Measurements from ENCODE around the gene CHGA.

Gene CHGA, protein sequence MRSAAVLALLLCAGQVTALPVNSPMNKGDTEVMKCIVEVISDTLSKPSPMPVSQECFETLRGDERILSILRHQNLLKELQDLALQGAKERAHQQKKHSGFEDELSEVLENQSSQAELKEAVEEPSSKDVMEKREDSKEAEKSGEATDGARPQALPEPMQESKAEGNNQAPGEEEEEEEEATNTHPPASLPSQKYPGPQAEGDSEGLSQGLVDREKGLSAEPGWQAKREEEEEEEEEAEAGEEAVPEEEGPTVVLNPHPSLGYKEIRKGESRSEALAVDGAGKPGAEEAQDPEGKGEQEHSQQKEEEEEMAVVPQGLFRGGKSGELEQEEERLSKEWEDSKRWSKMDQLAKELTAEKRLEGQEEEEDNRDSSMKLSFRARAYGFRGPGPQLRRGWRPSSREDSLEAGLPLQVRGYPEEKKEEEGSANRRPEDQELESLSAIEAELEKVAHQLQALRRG

DNA sequence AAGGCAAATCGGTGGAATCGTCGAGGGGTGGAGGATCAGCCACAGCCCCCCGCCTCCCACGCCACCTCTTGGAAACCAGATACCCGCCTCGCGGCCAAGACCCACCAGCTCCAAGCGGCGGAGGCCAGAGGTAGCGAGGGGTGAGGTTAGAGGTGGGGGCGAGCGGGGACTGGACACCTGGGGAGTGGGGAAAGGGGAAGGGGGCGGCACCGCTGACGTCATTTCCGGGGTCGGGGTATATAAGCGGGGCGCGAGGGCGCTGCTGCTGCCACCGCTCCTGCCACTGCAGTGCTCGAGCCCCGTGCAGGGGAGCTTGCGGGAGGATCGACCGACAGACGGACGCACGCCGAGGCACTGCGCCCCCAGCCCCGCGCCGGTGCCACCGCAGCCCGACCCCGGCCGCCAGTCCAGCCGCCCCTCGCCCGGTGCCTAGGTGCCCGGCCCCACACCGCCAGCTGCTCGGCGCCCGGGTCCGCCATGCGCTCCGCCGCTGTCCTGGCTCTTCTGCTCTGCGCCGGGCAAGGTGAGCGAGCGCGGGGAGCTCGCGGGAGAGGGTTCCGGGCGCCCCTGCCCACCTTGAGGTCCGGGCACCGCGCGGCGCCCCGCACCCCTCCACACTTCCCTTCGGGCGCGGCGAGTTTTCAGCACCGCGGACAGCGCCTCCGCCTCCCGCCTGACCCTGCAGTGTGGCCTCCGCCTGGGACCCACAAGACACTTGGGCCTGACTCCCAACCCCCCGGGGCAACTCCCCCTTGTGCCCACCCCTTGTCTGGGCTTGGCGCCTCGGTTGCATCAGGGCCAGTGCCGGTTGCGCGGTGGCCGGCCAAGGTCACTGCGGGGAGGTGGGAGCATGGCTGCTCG is at the start of gene CHGA:
TSS of gene CHGA (plus strand) at position 268 of the 861 bp plus-strand sequence. CDS start at position 478, 210 bp downstream.
- DNase-seq = peak; percentile 52

DNA sequence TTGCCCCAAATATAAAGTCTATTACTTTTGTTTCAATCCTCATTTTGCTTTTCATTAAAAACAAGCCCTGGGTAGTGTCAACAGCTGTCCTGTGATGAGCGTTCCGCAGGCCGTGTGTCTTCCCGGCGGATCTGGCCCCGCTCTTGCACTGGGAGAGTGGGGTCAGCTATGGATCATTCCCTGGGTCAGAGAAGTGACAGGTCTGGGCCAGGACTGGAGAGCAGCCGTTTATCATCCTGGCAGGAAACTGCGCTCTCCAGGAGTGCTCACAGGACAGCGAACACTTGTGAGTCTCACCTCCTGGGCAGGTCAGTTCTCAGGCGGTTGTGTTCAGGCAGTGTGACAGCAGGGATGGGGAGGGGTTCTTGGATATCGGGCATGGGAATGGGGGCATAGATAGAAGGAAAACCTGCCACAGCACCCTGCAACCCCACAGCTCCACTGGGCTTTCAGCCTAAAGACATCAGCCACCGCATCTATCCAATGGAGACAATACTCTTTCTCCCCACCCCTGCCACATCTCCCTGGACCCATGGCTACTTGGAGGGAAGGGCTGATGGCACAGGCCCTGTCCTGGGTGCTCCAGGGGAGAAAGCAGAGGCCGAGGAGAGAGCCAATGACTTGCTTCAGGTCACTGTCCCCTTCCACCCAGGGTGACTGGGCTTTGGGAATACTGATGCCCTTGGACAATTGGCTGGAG is 47.8 kb upstream of the CHGA start:
- DNase-seq = no peak

DNA sequence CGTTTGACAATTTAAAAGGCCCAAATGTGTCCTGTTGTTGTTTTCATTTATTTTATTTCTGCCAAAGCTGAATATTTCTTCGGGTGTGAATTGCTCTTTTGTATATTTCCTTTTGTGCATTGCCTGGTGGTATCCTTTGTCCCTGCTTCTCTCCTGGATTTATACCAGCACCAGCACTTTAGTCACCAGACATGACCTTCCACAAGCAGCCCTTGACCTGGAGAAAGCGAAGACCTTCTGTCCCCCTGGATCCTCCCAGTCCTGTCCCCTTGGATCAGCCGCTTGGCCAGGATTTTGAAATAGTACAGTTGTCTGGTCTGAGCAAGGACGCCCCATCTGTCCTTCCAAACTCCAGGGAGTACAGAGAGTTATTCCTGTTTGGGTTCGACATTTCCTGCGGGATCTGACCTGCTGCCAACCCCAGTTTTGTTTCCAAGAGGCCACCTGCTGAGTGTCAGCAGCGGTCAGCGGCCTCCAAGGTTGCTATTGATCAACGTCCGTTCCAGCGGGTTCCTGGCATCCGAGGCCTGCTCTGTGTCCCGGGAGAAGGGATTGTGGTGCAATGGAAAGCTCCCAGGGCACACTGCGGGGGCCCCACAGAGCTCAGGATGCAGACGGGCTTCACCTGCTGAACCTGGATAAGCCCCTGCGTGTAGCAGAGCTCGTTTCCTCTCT is 45.1 kb upstream of the CHGA start:
- no peak for DNase-seq

DNA sequence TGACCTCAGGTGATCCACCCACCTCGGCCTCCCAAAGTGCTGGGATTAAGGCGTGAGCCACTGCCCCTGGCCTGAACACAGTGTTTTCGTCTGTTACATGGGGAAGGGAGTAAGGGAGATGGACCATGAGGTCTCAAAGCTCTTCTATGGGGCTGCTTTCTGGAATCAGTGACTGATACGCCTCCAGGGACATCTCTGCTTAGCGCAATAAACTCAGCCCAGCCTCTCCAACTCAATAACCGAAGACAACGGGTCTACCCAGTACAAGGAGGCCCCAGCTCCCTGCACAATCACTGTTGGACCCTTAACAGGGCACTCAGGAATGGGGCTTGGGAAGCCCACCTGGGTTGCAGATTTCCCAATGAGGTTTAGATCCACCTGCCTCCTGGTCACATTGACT is 42.6 kb upstream of the CHGA start:
- no peak for DNase-seq

DNA sequence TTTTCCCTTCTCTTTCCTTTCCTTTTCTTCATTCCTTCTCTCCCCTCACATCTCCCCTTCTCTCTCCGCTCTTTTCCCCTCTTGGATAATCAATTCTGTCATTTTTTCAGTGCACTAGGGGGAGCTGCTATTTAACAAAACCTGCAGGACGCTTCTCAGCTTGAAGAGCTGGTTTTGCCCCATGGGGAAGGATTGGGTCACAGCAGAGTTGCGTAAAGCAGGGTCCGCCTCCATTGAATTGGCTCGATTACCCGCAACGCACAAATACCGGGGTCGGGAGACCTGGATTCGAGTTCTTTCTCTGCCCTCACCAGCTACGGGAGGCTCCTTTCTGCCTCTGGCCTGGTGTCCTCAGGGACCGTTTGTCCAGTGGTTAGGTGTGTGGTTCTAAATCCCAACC is 42.1 kb upstream of the CHGA start:
- DNase-seq = no peak

DNA sequence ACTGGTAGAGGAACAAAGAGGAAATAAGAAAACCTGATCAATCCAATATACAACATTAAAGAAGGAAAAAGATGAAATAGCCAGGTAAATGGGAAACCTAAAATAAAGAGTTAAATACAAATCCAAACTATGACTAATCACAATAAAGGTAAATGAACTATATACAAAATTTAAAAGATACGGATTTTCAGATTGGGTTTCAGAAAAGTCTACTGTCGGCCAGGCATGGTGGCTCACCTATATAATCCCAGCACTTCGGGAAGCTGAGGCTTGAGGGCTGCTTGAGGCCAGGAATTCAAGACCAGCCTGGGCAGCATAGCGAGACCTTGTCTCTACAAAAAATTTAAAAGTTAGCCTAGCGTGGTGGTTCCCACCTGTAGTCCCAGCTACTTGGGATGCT is 39.9 kb upstream of the CHGA start:
- no peak for DNase-seq

DNA sequence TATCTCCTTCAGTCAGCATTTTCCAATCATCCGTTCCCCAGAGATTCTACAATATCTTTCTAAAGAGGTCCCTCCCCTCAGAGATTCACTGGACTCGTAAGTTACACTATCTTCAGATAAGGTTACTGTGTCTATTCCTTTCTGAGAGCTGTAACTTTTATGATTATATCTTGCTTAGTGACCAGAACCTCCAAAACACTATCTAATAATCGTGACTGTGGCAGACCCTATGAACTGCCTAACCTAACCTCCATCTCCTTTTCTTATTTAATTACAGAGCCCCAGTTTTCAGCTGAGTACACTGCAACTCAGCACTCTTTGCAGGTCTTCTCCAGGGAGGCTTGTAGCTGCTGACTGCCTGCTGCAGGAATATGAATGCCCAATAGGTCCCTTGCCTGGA is 38.5 kb upstream of the CHGA start:
- no peak for DNase-seq

DNA sequence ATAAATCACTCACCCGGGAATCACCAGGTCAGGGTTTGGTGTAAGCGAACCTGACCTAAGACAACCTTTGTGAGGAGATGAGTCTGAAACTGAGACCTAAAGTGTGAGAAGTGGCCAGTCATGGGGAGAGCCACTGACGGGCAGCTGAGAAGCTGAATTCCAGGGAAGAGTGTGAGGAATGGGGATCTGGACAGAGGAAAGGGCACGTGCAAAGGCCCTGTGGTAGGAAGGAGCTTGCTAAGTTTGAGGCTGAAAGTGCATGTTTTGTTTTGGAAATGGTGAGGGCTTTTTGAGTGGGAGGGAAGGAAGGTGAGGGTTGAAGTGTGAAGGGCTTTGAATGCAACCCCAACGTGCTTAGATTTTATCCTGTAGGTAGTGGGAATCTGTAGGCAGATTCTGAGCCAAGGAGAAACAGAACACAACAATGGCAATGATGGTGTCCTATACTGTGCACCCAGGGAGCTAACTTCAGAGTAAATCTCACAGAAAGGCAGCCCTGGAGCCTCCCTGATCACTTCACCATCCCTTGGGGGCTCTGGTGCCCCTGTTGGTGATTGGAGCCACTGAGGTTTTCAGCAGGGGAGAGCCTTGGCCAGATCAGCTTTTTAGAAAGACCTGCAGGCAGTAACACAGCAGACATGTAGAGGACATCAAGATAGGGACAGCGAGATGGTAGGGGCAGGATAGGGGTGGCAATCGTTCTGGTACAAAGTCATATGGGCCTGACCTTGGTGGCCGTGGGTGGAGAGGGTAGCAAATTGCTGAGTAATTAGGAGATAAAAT is 37.5 kb upstream of the CHGA start:
- DNase-seq = no peak

DNA sequence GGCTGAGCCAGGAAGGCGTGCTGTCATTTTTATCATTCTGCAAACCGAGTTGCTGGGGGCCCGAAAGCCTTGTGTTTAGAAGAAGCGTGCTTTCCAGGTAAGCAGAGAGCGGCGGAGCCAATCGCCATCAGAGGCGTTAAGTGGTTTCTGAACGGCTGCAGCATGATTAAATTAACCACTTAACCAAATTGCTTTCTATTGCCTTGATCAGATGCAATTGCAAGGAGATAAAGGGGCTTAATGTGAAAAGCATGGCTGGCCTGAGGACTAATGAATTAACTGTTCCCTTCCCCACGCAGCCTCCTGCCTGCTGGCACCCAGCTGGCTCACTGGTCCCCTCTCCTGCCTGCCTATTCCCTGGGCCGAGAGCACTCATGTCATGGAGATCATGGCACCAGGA is 36.6 kb upstream of the CHGA start:
- no peak for DNase-seq

DNA sequence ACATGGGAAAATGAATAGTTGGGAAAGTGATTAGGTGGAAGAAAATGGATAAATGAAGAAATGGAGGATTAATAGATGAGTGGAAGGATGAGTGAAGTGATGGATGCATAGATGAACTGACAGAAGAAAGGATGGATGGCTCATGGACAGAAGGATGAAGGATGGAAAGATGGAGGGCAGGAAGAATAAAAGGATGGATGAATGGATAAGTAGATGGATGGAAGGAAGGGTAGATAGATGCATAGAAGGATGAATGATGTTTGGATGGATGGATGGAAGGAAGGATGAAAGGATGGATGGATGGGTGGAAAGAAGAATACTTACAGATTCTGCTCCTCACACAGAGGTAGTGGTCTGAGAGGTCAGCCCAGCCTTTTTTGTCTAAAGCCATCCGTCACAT is 35.8 kb upstream of the CHGA start:
- DNase-seq = no peak

DNA sequence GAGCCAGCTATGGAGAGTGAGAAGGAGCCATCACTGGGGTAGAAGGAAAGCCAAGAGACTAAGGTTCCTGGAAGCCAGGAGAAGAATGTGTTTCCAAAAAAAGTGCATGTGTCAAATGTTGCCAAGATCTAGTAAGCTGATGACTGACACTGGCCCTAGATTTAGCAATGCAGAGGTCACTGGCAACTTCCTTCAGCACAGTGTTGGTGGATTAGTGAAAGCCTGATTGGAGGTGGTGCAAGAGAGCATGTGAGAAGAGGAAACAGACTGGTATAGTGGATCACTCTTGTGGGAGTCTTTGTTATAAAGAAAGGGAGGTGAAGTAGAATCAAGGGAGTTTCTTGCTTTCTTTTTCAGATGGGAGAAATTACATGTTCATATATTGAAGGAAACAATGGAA is 34.1 kb upstream of the CHGA start:
- no peak for DNase-seq

DNA sequence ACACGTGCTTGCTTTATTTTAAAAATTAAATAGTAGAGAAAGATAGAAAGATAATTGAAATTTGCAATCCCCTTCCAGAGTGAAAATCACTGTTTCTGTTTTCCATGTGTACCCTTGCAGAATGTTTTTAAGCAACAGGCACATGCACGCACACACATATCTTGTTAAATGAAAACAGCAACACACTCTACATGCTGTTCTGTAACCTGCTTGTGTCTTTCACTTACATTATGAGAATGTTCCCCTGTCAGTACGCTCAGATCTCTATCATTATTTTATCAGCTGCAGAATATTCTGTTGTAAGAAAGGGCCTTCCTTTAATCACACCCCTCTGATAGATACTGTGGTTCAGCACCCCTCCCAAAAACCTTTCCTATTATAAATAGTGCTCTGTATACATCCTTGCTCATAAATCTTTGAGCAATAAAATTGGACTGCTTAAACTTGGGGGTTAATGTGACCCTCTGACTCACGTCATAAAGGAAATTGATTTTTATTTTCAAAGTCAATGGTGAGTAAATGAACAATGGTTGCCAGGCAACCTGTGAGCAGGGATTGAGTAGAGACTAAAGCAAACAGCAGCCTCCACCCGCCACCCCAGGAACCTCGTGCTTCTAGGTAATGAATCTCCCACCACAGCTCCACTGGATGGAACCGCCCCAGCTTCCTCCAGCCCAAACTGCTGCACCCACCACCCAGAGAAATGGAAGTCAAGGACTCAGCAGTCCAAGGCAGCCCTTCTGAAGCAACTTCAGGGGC is 31.9 kb upstream of the CHGA start:
- no peak for DNase-seq

DNA sequence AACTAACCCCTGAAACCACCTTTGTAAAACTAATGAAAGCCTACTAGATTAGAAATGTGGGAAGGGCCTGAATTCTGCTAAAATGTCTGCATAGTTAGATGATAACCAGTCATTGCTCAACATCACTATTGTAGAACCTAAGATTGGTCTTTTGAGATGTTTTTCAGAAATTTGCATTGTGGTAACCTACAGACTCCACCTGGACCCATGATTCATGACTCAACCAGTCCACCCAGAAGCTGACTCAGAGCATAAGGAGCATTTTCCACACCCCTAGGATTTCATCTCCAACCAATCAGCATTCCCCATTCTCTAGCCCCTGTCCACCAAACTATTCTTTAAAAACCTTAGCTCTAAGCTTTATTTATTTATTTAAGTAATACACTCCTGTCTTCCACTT is 30.4 kb upstream of the CHGA start:
- DNase-seq = no peak

DNA sequence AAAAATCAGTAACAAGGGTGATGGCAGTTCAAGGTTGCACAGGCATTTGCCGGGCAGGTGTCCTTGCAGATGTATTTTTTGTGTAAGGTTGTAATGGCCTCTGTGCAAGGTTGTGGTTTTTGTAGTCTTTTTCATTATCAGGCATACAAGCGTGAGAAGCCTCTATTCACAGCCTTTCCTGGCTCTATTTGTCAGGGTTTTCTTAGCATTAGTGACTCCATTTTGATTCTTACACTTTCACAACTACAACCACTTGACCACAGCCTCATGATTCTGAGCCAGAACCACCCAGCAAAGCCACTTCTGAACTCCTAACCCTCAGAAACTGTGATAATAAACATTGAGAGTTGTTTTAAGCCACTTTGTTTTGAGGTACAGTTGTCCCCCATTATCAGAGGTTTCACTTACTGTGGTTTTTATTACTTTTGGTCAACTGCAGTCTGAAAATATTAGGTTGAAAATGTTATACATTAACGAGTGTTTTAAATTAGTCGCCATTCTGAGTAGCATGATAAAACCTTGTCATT is 27.5 kb upstream of the CHGA start:
- DNase-seq = no peak

DNA sequence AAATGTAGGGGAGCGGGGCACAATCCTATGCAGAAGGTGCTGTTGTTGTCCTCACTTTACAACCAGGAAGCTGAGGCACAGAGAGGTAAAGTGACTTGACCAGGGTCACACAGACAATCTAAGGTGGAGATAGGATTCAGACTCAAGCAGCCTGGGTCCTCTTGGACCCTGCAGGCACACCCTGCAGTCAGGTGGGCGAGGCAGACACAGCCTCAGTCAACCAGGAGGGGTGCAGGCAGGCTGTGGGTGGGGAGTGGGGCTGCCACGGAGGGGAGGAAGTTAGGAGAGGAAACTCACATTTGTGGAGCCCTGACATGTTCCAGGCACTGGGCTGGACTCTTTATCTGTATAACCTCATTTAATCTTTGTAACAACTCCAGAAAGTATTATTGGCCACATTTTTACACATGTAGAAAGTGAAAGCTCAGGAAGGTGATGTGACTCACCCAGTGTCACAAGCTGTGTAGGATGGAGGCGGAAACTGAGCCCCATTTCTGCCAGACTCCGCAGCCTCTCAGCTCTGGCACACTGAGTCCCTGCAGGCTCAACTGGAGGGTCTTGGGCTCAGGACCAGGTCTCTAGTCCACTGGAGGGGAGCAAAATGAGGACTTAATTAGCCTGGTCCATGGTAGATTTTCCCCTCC is 24.9 kb upstream of the CHGA start:
- no peak for DNase-seq

DNA sequence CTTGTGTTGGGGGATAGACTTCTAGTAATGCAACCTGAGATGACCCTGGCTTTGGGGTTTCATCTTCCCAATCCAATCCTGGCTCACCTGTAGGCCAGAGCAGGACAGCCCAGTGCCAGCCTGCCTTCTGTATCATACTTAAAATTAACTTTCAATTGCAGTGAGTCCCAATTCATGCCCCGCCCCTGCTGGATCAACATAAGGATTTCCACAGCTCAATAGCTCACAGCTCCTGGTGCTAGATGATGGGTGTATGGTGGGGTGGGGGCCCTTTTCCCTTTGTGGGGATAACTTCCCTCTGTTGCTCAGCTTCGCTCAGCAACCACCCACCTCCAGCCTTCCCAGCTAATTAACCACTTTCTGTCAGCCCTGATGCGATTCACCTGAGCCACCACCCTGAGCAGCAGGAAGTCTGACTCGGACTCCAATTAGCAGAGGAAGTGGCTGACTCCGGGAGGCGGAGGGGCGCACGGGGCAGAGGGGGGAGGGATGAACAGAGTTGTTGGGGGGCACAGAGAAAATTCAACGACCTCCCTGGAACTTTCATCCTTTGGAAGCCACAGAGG is 24.3 kb upstream of the CHGA start:
- no peak for DNase-seq

DNA sequence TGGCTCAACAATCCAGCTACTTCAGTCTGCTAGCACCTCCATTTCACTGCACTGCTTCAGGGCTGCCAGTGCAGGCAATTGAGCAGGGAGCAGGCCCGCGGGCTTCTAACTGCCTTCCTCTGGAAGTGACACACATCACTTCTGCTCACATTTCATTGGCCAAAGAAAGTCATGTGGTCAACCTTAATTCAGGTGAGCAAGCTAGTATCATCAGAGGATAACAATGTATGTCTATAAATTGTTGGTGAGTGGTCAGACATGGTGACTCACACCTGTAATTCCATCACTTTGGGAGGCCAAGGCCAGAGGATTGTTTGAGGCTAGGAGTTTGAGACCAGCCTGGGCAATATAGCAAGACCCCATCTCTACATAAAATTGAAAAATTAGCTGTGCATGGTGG is 22.3 kb upstream of the CHGA start:
- no peak for DNase-seq

DNA sequence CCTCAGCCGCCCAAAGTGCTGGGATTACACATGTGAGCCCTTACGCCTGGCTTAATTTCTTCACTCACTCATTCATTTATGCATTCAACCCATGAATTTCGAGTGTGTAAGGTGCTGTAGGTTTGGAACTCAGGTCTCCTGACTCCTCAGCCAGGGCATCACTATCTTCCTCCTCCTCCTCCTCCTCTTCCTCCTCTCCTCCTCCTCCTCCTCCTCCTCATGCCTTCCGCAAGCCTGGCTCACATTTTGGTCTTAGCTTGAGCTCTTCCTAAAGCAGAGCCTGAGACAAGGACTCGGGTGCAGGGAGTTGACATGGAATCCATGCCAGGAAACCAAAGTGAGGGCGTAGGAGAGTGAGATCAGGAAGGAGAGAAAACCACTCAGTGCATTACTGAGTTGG is 20.8 kb upstream of the CHGA start:
- no peak for DNase-seq

DNA sequence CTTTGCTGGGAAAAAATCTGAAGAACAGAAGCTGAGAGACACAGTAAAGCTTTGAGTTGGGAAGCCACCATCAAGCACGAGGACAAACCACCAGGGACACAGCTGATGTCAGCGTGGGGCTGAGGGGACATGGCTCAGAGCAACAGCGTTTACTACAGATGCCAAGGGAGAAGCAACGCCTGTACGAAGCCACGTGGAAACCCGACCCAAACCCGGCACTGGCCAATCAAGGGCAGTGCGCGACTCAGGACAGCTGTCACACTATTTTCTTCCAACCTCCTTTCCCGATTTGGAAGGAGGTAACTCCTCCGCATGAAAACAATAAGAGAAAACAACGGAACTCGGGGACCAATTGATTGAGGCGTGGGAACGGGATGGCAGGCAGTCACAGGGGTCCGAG is 20.2 kb upstream of the CHGA start:
- DNase-seq = no peak

DNA sequence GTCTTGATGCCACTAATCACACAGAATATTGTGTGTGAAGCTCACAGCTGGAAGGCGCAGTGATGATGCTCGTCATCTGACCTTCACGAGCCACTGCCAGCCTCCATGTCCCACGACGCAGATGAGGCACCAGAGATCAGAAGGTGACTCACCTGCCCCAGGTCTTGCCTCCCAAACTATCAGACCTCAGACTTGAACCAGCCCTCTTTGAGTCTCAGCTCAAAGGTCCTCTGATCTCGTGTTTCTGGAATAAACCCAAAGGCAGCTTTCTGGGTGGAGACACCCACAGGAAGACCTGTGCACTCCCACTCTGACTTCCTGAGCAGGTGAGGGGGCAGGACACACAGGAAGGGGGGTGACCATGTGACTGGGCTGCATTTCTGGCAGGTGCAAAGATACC is 19.6 kb upstream of the CHGA start:
- no peak for DNase-seq

Measured in activated T-cell treated with anti-CD3 and anti-CD28 coated beads, Interleukin-2, amount 50 U/mL, for 1 hour (primary cell).